ENCODE results near the gene TTC22. TPM values are rescaled to one million over a fixed set of nuclear protein-coding genes. Genes with fewer than 3 reads are reported as not detected.

The TTC22 gene
- total RNA-seq, 3 donors from 2014 or later, result 51.6 to 122 (median 70.8) TPM

DNA sequence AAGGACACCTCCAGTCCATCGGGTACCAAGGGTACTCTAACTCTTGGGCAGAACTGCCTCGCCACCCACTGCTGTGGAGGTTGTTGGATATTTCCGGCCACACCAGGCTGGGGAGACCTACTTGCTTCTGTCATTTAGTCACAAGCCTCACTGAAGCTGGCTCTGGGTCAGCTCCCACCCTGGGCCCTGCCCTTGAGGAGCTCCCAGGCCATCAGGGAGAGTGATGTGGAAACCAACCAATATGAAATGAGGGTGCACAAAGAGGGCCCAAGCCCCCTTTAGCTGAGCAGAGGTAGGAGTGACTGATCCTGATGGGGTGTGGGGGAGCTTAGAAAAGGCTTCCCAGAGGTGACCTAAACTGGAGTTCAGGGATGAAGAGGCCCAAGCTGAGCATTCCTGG lies 56.4 kb downstream of the TTC22 start:
- Histone ChIP-seq H3K9me3 (no peaks in the 10 kb centered on the region), H3K36me3 (ENCODE audit: low read depth) (peaks cover 3% of the 10 kb centered on the region), H3K4me3 (no peak overlapping the region), H3K4me1 (ENCODE audit: low read depth) (no peaks in the 10 kb centered on the region)
- no peak for DNase-seq
- ATAC-seq, result no peak
- TF ChIP-seq, protein P1, sequence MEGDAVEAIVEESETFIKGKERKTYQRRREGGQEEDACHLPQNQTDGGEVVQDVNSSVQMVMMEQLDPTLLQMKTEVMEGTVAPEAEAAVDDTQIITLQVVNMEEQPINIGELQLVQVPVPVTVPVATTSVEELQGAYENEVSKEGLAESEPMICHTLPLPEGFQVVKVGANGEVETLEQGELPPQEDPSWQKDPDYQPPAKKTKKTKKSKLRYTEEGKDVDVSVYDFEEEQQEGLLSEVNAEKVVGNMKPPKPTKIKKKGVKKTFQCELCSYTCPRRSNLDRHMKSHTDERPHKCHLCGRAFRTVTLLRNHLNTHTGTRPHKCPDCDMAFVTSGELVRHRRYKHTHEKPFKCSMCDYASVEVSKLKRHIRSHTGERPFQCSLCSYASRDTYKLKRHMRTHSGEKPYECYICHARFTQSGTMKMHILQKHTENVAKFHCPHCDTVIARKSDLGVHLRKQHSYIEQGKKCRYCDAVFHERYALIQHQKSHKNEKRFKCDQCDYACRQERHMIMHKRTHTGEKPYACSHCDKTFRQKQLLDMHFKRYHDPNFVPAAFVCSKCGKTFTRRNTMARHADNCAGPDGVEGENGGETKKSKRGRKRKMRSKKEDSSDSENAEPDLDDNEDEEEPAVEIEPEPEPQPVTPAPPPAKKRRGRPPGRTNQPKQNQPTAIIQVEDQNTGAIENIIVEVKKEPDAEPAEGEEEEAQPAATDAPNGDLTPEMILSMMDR (IDR thresholded peaks at IDR 0.05), result no peak
- intact Hi-C loops (cut with DNase I, micrococcal nuclease), result no loop called here

DNA sequence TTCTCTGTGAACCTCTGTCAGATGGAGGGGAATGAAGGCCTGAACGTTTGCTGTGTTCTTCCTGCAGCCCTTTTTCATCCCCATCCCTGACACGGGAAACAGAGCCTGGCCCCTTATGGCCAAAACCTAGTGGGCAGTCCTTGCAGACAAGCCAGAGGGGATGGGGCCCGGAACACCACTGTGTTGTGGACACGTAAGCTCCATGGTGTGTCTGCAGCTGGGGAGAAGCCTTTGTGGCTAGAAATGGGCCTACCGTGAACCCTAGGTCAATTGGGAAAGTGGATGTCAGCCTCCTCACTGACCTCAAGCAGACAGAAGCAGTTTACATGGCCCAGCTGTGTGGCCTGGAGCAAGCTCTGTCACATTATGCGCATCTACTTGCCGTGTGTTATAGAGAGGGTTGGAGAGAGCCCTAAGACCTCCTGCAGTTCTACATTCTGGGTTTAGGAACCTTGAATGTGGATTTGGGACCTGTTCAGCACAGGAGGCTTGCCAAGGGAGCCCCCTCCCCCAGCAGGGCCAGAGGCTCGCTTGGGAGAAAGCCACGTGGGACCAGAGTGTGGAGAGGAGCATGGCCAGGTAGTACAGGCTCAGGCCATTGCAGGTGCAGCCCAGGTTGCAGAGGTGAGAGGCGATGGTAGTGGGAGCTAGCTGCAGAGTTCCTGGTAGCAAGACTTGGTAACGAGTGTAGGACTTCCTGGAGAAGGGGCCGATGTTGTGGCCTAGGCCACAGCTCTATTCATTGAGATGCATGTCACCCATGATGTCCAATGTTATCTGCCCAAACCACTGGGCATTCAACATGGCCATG lies 57.5 kb downstream of the TTC22 start:
- Histone ChIP-seq H3K36me3 (ENCODE audit: low read depth) (peaks cover 7% of the 10 kb centered on the region), H3K9me3 (no peaks in the 10 kb centered on the region), H3K4me3 (no peak overlapping the region), H3K4me1 (ENCODE audit: low read depth) (no peaks in the 10 kb centered on the region)
- intact Hi-C loops (cut with DNase I, micrococcal nuclease), result no loop called here
- no peak for ATAC-seq
- DNase-seq, result no peak
- TF ChIP-seq, protein P1 (IDR thresholded peaks at IDR 0.05), result no peak

DNA sequence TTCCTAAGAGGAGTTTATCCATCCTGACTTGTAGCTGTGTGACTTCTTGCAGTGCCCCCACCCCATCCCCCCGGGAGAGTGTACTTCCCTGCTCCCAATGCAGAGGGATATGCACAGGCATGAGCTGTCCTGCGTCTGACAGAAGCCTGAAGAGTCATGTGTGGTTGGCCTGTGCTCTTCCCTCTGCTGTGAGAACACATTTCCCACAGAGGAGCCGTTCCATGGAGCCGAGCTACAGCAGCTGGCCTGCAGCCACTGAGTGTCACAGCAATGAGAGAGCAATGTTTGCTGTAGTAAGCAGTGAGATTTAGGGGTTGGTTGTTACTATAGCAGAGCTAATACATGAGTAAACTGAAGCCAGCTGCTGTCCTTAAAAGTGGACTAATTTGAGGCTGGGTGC lies 58.8 kb downstream of the TTC22 start:
- no peak for ATAC-seq
- H3K4me3 ChIP-seq, result no peak overlapping the region
- DNase-seq, result no peak
- H3K9me3 ChIP-seq, result no peaks in the 10 kb centered on the region
- TF ChIP-seq, protein P1 (IDR thresholded peaks at IDR 0.05), result no peak
- no peaks in the 10 kb centered on the region for H3K4me1 ChIP-seq (ENCODE audit: low read depth)
- intact Hi-C loops (cut with DNase I, micrococcal nuclease), result no loop called here
- peaks cover 7% of the 10 kb centered on the region for H3K36me3 ChIP-seq (ENCODE audit: low read depth)

GRCh38 chr1:54741531-54741930 lies 59.6 kb downstream of the TTC22 start:
- peaks cover 7% of the 10 kb centered on the region for H3K36me3 ChIP-seq (ENCODE audit: low read depth)
- ATAC-seq (no peak), DNase-seq (no peak)
- H3K4me3 ChIP-seq, result no peak overlapping the region
- no peaks in the 10 kb centered on the region for H3K4me1 ChIP-seq (ENCODE audit: low read depth)
- intact Hi-C loops (cut with DNase I, micrococcal nuclease), result no loop called here
- TF ChIP-seq, protein P1 (IDR thresholded peaks at IDR 0.05), result no peak
- H3K9me3 ChIP-seq, result no peaks in the 10 kb centered on the region

GRCh38 chr1:54738244-54738643 lies 62.9 kb downstream of the TTC22 start:
- TF ChIP-seq, protein P1 (IDR thresholded peaks at IDR 0.05), result no peak
- H3K36me3 ChIP-seq (ENCODE audit: low read depth), result peaks cover 7% of the 10 kb centered on the region
- DNase-seq (no peak), ATAC-seq (no peak)
- no peaks in the 10 kb centered on the region for H3K9me3 ChIP-seq
- H3K4me3 ChIP-seq, result no peak overlapping the region
- H3K4me1 ChIP-seq (ENCODE audit: low read depth), result no peaks in the 10 kb centered on the region
- intact Hi-C loops (cut with DNase I, micrococcal nuclease), result no loop called here
